AG04450 (cell line): ENCODE results near the gene LRRFIP2. TPM values are rescaled to one million over a fixed set of nuclear protein-coding genes. Genes with fewer than 3 reads are reported as not detected.
A peak's percentile ranks its signal among the peaks of the same experiment; 100 is the strongest.
"Not testable (repeated sequence)": the region's sequence is repeated elsewhere in the genome, so short reads cannot be mapped to it uniquely, and the experiment has no call there.

Experiments
- CTCF ChIA-PET: fragments of 300-600, 350-600 bp; formaldehyde crosslinking; extraction: SDS; loops from one replicate; lab custom pipeline; 2022; ENCODE audit warnings: antibody characterized with exemption, inconsistent platforms; lab: Charles Lee
- POLR2A ChIA-PET: fragments of 350-600 bp; formaldehyde crosslinking; extraction: SDS; loops from one replicate; lab custom pipeline; 2021; ENCODE audit warnings: antibody characterized with exemption, inconsistent platforms; lab: Yijun Ruan, JAX
- DNase-seq: peaks from one replicate; pipeline ENCODE4 v3.0.0-alpha.2; 2011; ENCODE audit warnings: low read depth, low spot score
- H3K27ac ChIP-seq: one replicate; pipeline ENCODE4 v1.5.1; 2012; ENCODE audit warnings: low read depth, low read length, control low read depth
- H3K27me3 ChIP-seq: one replicate; pipeline ENCODE4 v1.6.0; 2012; ENCODE audit warnings: low read length; ENCODE audit not compliant: control insufficient read depth, insufficient read depth
- H3K4me3 ChIP-seq: 2 replicates; pipeline ENCODE4 v1.5.1; 2011; ENCODE audit warnings: mild to moderate bottlenecking, low read depth, low read length, control low read depth
- H3K9me3 ChIP-seq: 2 replicates; pipeline ENCODE4 v1.5.1; 2012; ENCODE audit warnings: low read length; ENCODE audit not compliant: control insufficient read depth, insufficient read depth
- CTCF ChIP-seq: IDR thresholded peaks from 2 replicates; pipeline ENCODE4 v1.5.1; 2011; ENCODE audit warnings: low read depth, low read length, control low read depth, inconsistent platforms
- polyA minus RNA-seq: library from RNA; depleted of rRNA, polyadenylated mRNA; stranded (reverse); fragments of >200 nt; gene quantifications from 2 replicates; pipeline ENCODE4 v1.2.3, GENCODE V29; 2011; rRNA and poly(A)+ RNA removed
- polyA plus RNA-seq: library from polyadenylated mRNA; depleted of rRNA; stranded (reverse); fragments of >200 nt; gene quantifications from 2 replicates; pipeline ENCODE4 v1.2.3, GENCODE V29; 2011; rRNA removed

Gene LRRFIP2
- polyA plus RNA-seq (40.8 and 52.7 TPM in 2 replicates), polyA minus RNA-seq (25.0 and 32.4 TPM in 2 replicates)

GRCh38 chr3:37174532-37175126, at the start of gene LRRFIP2:
Gene LRRFIP2, minus strand, starts transcription at chr3:37174582. Its CDS starts 25,599 bp downstream, at chr3:37148983.
- POLR2A ChIA-PET, result interaction anchor here (0.5 to 1.6 kb wide), 3 partner anchors 9 to 102 kb away, joined by 3 to 5 read pairs (median 3); no protein-coding TSS in a partner anchor
- no peak for TF ChIP-seq CTCF
- H3K4me3 ChIP-seq, result peak within 1 kb of the TSS; percentile 95
- no peaks in the 10 kb centered on the region for H3K27me3 ChIP-seq
- H3K27ac ChIP-seq, result peak within 1 kb of the TSS; percentile 89
- no peak for DNase-seq
- H3K9me3 ChIP-seq, result no peaks in the 10 kb centered on the region; the same call in 1 of the 2 replicates
- CTCF ChIA-PET, result interaction anchor here (0.6 to 1.3 kb wide), 3 partner anchors 46 to 150 kb away, joined by 3 read pairs; no protein-coding TSS in a partner anchor

GRCh38 chr3:37223576-37223975, 49.2 kb upstream of the LRRFIP2 start:
- H3K9me3 ChIP-seq, result no peaks in the 10 kb centered on the region
- POLR2A ChIA-PET, result no interaction called here

GRCh38 chr3:37223141-37223558, 48.8 kb upstream of the LRRFIP2 start:
- no peak overlapping the region for H3K27ac ChIP-seq
- ChIA-PET CTCF (interaction anchor here (0.6 to 2.9 kb wide), 3 partner anchors 10 to 429 kb away, joined by 3 to 14 read pairs (median 4); no protein-coding TSS in a partner anchor), POLR2A (no interaction called here)
- TF ChIP-seq CTCF, result no peak
- peaks cover 1% of the 10 kb centered on the region; the same call in 1 of the 2 replicates for H3K9me3 ChIP-seq
- H3K4me3 ChIP-seq, result no peak overlapping the region
- peaks cover 12% of the 10 kb centered on the region for H3K27me3 ChIP-seq
- no peak for DNase-seq

More at GRCh38 chr3:37223576-37223975, 49.2 kb upstream of the LRRFIP2 start:
- Histone ChIP-seq H3K27me3 (peaks cover 12% of the 10 kb centered on the region), H3K4me3 (no peak overlapping the region), H3K27ac (no peak overlapping the region)
- CTCF ChIA-PET, result interaction anchor here (2.9 kb wide), 1 partner anchor 10 kb away, joined by 14 read pairs; no protein-coding TSS in a partner anchor
- TF ChIP-seq CTCF, result no peak
- DNase-seq, result no peak

GRCh38 chr3:37222542-37222941, 48.2 kb upstream of the LRRFIP2 start:
- H3K9me3 ChIP-seq, H3K4me3 ChIP-seq, POLR2A ChIA-PET, DNase-seq, H3K27ac ChIP-seq: not testable (repeated sequence)
- CTCF ChIA-PET, result interaction anchor here (0.6 to 2.9 kb wide), 3 partner anchors 9 to 429 kb away, joined by 3 to 14 read pairs (median 4); no protein-coding TSS in a partner anchor
- H3K27me3 ChIP-seq, result peaks cover 10% of the 10 kb centered on the region

- no peak overlapping the region for H3K27ac ChIP-seq
- DNase-seq, result no peak
- ChIA-PET CTCF (interaction anchor here (0.8 to 2.9 kb wide), 3 partner anchors 8 to 47 kb away, joined by 3 to 14 read pairs (median 4); partner anchors contain the start of gene LRRFIP2), POLR2A (no interaction called here)
- H3K9me3 ChIP-seq, result peaks cover 14% of the 10 kb centered on the region
- H3K4me3 ChIP-seq, result no peak overlapping the region
- H3K27me3 ChIP-seq, result peaks cover 7% of the 10 kb centered on the region
- no peak for TF ChIP-seq CTCF
These were observed 47.0 kb upstream of the LRRFIP2 start for GRCh38 chr3:37221407-37221806.
